HEK293 (cell line): ENCODE results near the gene GRM4.

Experiments
- CTCF ChIA-PET: fragments of 350-600 bp; formaldehyde crosslinking; extraction: SDS; loops from one replicate; lab custom pipeline; 2021; ENCODE audit warnings: antibody characterized with exemption; lab: Yijun Ruan, JAX
- POLR2A ChIA-PET: fragments of 300-600 bp; formaldehyde crosslinking; extraction: SDS; loops from one replicate; lab custom pipeline; 2020; ENCODE audit warnings: antibody characterized with exemption, inconsistent platforms; lab: Yijun Ruan, JAX
- H3K27ac ChIP-seq: fragments of 200-500 bp; sonication (Bioruptor generic); 2 replicates; pipeline ENCODE4 v1.5.1; 2014; ENCODE audit warnings: low read depth, low read length, control low read depth, inconsistent platforms; ENCODE audit errors: extremely low read depth
- H3K36me3 ChIP-seq, 2 experiments: fragments of 200-500 bp in 1 of 2; sonication (Bioruptor generic) in 1 of 2; 1 replicate in 1 of 2; 2 replicates in 1 of 2; pipeline ENCODE4 v1.5.1; 2014 to 2017; ENCODE audit warnings: inconsistent platforms in 2 of 2, low read length in 2 of 2; ENCODE audit not compliant: control insufficient read depth in 2 of 2, insufficient read depth in 1 of 2
- H3K4me1 ChIP-seq: fragments of 200-500 bp; sonication (Bioruptor generic); 2 replicates; pipeline ENCODE4 v1.5.1; 2014; ENCODE audit warnings: mild to moderate bottlenecking, low read length, inconsistent platforms; ENCODE audit not compliant: control insufficient read depth, insufficient read depth
- H3K4me3 ChIP-seq: 2 replicates; pipeline ENCODE4 v1.5.1; 2011; ENCODE audit warnings: low read depth, mild to moderate bottlenecking, control low read depth, low read length, moderate library complexity
- H3K9me3 ChIP-seq: fragments of 200-500 bp; sonication (Bioruptor generic); 2 replicates; pipeline ENCODE4 v1.5.1; 2014; ENCODE audit warnings: low read depth, low read length, inconsistent platforms; ENCODE audit not compliant: control insufficient read depth, insufficient read depth
- BCL11A ChIP-seq: fragments of 450-650 bp; formaldehyde crosslinking; IDR thresholded peaks from 2 replicates; pipeline ENCODE4 v1.5.1; 2016; ENCODE audit warnings: low read depth, missing biosample characterization, missing genetic modification characterization
- SCRT1 ChIP-seq: fragments of 450-650 bp; formaldehyde crosslinking; IDR thresholded peaks from 2 replicates; pipeline ENCODE4 v1.5.1; 2016; ENCODE audit warnings: missing biosample characterization, missing genetic modification characterization, borderline replicate concordance
- ZFHX2 ChIP-seq: fragments of 450-650 bp; formaldehyde crosslinking; conservative IDR thresholded peaks from 2 replicates; pipeline ENCODE4 v1.5.1; 2016; ENCODE audit warnings: missing biosample characterization, missing genetic modification characterization
- ZFP41 ChIP-seq: fragments of 450-650 bp; formaldehyde crosslinking; IDR thresholded peaks from 2 replicates; pipeline ENCODE4 v1.5.1; 2016; ENCODE audit warnings: missing biosample characterization, missing genetic modification characterization, borderline replicate concordance
- ZFP69B ChIP-seq: fragments of 450-650 bp; formaldehyde crosslinking; IDR thresholded peaks from 2 replicates; pipeline ENCODE4 v1.5.1; 2016; ENCODE audit warnings: missing biosample characterization, missing genetic modification characterization
- ZNF138 ChIP-seq: fragments of 450-650 bp; formaldehyde crosslinking; IDR thresholded peaks from 2 replicates; pipeline ENCODE4 v1.5.1; 2016; ENCODE audit warnings: missing biosample characterization, missing genetic modification characterization, borderline replicate concordance
- ZNF223 ChIP-seq: fragments of 450-650 bp; formaldehyde crosslinking; IDR thresholded peaks from 2 replicates; pipeline ENCODE4 v1.5.1; 2016; ENCODE audit warnings: missing biosample characterization, missing genetic modification characterization
- ZNF426 ChIP-seq: fragments of 450-650 bp; formaldehyde crosslinking; IDR thresholded peaks from 2 replicates; pipeline ENCODE4 v1.5.1; 2017; ENCODE audit warnings: missing biosample characterization, missing genetic modification characterization, mild to moderate bottlenecking, inconsistent platforms, moderate library complexity
- ZNF48 ChIP-seq: fragments of 450-650 bp; formaldehyde crosslinking; IDR thresholded peaks from 2 replicates; pipeline ENCODE4 v1.5.1; 2016; ENCODE audit warnings: missing biosample characterization, missing genetic modification characterization
- ZNF521 ChIP-seq: fragments of 450-650 bp; formaldehyde crosslinking; IDR thresholded peaks from 2 replicates; pipeline ENCODE4 v1.5.1; 2017; ENCODE audit warnings: missing biosample characterization, mild to moderate bottlenecking, missing genetic modification characterization
- ZNF585B ChIP-seq: fragments of 450-650 bp; formaldehyde crosslinking; IDR thresholded peaks from 2 replicates; pipeline ENCODE4 v1.5.1; 2016; ENCODE audit warnings: missing biosample characterization, missing genetic modification characterization
- ZNF596 ChIP-seq: fragments of 450-650 bp; IDR thresholded peaks from 2 replicates; pipeline ENCODE4 v1.5.0; 2018; ENCODE audit warnings: missing biosample characterization, mild to moderate bottlenecking, missing genetic modification characterization, moderate library complexity
- ZNF660 ChIP-seq: fragments of 450-650 bp; IDR thresholded peaks from 2 replicates; pipeline ENCODE4 v1.5.1; 2018; ENCODE audit warnings: missing biosample characterization, mild to moderate bottlenecking, missing genetic modification characterization
- ZNF670 ChIP-seq: fragments of 450-650 bp; formaldehyde crosslinking; IDR thresholded peaks from 2 replicates; pipeline ENCODE4 v1.5.1; 2016; ENCODE audit warnings: missing biosample characterization, missing genetic modification characterization, low read depth
- ZNF777 ChIP-seq: fragments of 450-650 bp; formaldehyde crosslinking; IDR thresholded peaks from 2 replicates; pipeline ENCODE4 v1.5.1; 2017; ENCODE audit warnings: missing biosample characterization, missing genetic modification characterization, borderline replicate concordance
- ZNF837 ChIP-seq: fragments of 450-650 bp; formaldehyde crosslinking; IDR thresholded peaks from 2 replicates; pipeline ENCODE4 v1.5.1; 2016; ENCODE audit warnings: missing biosample characterization, missing genetic modification characterization
- TF ChIP-seq, protein P1 (sequence below): fragments of 450-650 bp; formaldehyde crosslinking; IDR thresholded peaks from 2 replicates; pipeline ENCODE4 v1.5.1; 2016; ENCODE audit warnings: missing biosample characterization, missing genetic modification characterization

The GRM4 gene

DNA sequence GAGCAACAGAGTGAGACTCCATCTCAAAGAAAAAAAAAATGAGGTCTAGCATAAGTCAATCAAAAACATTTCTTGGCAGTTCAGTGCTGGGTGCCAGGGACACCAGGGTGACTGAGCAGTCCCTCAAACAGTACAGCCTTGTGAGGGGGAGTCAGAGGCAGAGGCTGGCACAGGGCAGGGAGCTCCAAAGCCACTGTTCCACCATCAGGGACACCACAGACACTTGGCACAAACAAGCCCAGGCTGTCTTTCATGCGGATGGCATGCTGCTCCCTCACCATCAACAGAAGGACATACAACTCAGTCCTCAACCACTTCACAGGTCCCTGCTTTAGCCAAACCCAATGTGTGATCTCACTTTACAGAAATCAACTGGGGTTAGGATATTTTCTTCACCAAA, 36.0 kb upstream of the GRM4 start (continued):
- TF ChIP-seq ZNF138 (tag by site-specific recombination) (no peak), ZNF521 (no peak), ZNF660 (tag by site-specific recombination) (no peak), ZNF585B (tag by site-specific recombination) (no peak)

DNA sequence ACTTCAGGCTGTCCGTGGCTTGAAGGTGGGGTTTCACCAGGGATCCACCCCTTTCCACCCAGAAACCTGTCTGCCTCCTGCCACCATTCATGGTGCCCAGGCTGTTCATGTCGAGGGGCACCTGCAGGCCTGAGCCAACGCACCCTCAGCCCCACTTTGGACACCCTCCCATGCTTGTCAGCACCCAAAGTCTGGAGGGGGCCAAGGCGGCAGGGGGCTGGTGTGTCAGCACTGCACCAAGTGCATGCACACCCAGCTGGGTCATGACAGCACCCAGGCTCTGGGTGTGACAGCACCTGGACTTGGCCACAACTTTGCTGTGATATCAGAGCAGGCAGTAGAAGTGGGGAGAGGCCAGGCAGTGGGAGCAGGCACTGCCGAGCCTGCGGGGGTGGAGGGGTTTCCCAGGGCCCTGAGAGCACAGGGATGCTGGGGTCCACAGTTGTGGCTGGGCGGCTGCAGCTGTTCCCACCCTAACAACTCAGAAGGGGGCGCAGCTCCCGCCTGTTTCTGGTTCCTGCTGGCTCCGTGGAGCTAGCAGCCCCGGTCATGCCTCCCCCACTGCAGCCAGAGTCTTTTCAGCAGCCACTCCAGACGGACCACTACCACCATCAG, 33.3 kb upstream of the GRM4 start:
- TF ChIP-seq, protein P1, sequence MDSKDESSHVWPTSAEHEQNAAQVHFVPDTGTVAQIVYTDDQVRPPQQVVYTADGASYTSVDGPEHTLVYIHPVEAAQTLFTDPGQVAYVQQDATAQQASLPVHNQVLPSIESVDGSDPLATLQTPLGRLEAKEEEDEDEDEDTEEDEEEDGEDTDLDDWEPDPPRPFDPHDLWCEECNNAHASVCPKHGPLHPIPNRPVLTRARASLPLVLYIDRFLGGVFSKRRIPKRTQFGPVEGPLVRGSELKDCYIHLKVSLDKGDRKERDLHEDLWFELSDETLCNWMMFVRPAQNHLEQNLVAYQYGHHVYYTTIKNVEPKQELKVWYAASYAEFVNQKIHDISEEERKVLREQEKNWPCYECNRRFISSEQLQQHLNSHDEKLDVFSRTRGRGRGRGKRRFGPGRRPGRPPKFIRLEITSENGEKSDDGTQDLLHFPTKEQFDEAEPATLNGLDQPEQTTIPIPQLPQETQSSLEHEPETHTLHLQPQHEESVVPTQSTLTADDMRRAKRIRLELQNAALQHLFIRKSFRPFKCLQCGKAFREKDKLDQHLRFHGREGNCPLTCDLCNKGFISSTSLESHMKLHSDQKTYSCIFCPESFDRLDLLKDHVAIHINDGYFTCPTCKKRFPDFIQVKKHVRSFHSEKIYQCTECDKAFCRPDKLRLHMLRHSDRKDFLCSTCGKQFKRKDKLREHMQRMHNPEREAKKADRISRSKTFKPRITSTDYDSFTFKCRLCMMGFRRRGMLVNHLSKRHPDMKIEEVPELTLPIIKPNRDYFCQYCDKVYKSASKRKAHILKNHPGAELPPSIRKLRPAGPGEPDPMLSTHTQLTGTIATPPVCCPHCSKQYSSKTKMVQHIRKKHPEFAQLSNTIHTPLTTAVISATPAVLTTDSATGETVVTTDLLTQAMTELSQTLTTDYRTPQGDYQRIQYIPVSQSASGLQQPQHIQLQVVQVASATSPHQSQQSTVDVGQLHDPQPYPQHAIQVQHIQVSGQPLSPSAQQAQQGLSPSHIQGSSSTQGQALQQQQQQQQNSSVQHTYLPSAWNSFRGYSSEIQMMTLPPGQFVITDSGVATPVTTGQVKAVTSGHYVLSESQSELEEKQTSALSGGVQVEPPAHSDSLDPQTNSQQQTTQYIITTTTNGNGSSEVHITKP (tag by site-specific recombination): peak; percentile 67
- no peak for TF ChIP-seq ZNF426 (tag by site-specific recombination)
- CTCF ChIA-PET: no interaction called here
- no peak overlapping the region for H3K27ac ChIP-seq
- H3K4me1 ChIP-seq: no peaks in the 10 kb centered on the region
- H3K9me3 ChIP-seq: no peaks in the 10 kb centered on the region
- no peak overlapping the region for H3K4me3 ChIP-seq
- POLR2A ChIA-PET: no interaction called here
- no peaks in the 10 kb centered on the region for H3K36me3 ChIP-seq

GRCh38 chr6:34178357-34179105, 32.6 kb upstream of the GRM4 start:
- Histone ChIP-seq H3K27ac (no peak overlapping the region), H3K36me3 (no peaks in the 10 kb centered on the region), H3K4me3 (no peak overlapping the region), H3K4me1 (no peaks in the 10 kb centered on the region), H3K9me3 (no peaks in the 10 kb centered on the region)
- POLR2A ChIA-PET: interaction anchor here (0.8 kb wide), 1 partner anchor 45 kb away, joined by 3 read pairs; no protein-coding TSS in a partner anchor
- TF ChIP-seq ZNF48 (tag by site-specific recombination): no peak
- TF ChIP-seq ZNF670 (tag by site-specific recombination): no peak
- no peak for TF ChIP-seq BCL11A
- no peak for TF ChIP-seq ZNF585B (tag by site-specific recombination)
- no peak for TF ChIP-seq ZFP69B (tag by site-specific recombination)
- TF ChIP-seq ZFHX2 (tag by site-specific recombination): no peak
- no peak for TF ChIP-seq ZNF223 (tag by site-specific recombination)
- no peak for TF ChIP-seq SCRT1 (tag by site-specific recombination)
- TF ChIP-seq ZNF596: no peak
- no peak for TF ChIP-seq ZNF660 (tag by site-specific recombination)
- TF ChIP-seq ZFP41 (tag by site-specific recombination): no peak
- TF ChIP-seq ZNF777: no peak
- no peak for TF ChIP-seq ZNF837 (tag by site-specific recombination)
- CTCF ChIA-PET: interaction anchor here (0.6 to 2.0 kb wide), 6 partner anchors 12 to 237 kb away, joined by 3 to 10 read pairs (median 4); no protein-coding TSS in a partner anchor
